ENCODE measurements around the gene ST7L.
A peak's percentile ranks its signal among the peaks of the same experiment; 100 is the strongest.

ST7L gene

GRCh38 chr1:112515311-112516009 is 103.5 kb downstream of the ST7L start:
- peak; percentile 76 for DNase-seq (ENCODE audit: low spot score)

- no peak for DNase-seq (ENCODE audit: low spot score)
Measured at GRCh38 chr1:112514901-112515300, 104.0 kb downstream of the ST7L start.

- DNase-seq (ENCODE audit: low spot score): no peak
Measured at GRCh38 chr1:112513112-112513870, 105.7 kb downstream of the ST7L start.

GRCh38 chr1:112511897-112512296 is 107.0 kb downstream of the ST7L start:
- no peak for DNase-seq (ENCODE audit: low spot score)

GRCh38 chr1:112510340-112510739 is 108.6 kb downstream of the ST7L start:
- DNase-seq (ENCODE audit: low spot score): no peak

- DNase-seq (ENCODE audit: low spot score): no peak
Measured at GRCh38 chr1:112509660-112510178, 109.2 kb downstream of the ST7L start.

GRCh38 chr1:112509005-112509659 is 109.8 kb downstream of the ST7L start:
- DNase-seq (ENCODE audit: low spot score): no peak

- DNase-seq (ENCODE audit: low spot score): no peak
Measured at GRCh38 chr1:112508278-112509004, 110.5 kb downstream of the ST7L start, which contains the start of gene WNT2B. Gene WNT2B, plus strand, starts transcription at chr1:112508965. Its CDS starts 298 bp downstream, at chr1:112509263.

GRCh38 chr1:112507921-112508277 is 111.0 kb downstream of the ST7L start:
- DNase-seq (ENCODE audit: low spot score): no peak

GRCh38 chr1:112507336-112507735 is 111.6 kb downstream of the ST7L start:
- no peak for DNase-seq (ENCODE audit: low spot score)

- DNase-seq (ENCODE audit: low spot score): no peak
Measured at GRCh38 chr1:112506731-112507130, 112.2 kb downstream of the ST7L start.

GRCh38 chr1:112506306-112506705 is 112.6 kb downstream of the ST7L start:
- DNase-seq (ENCODE audit: low spot score): no peak

GRCh38 chr1:112505878-112506277 is 113.1 kb downstream of the ST7L start:
- no peak for DNase-seq (ENCODE audit: low spot score)

GRCh38 chr1:112505400-112505785 is 113.5 kb downstream of the ST7L start:
- no peak for DNase-seq (ENCODE audit: low spot score)

- DNase-seq (ENCODE audit: low spot score): no peak
Measured at GRCh38 chr1:112504661-112505399, 114.1 kb downstream of the ST7L start.

GRCh38 chr1:112504001-112504660 is 114.8 kb downstream of the ST7L start:
- no peak for DNase-seq (ENCODE audit: low spot score)

GRCh38 chr1:112502826-112503225 is 116.1 kb downstream of the ST7L start:
- peak; percentile 44 for DNase-seq (ENCODE audit: low spot score)

GRCh38 chr1:112501810-112502641 is 116.9 kb downstream of the ST7L start:
- peak; percentile 71 for DNase-seq (ENCODE audit: low spot score)

GRCh38 chr1:112496290-112496689 is 122.7 kb downstream of the ST7L start:
- DNase-seq (ENCODE audit: low spot score): no peak

- DNase-seq (ENCODE audit: low spot score): no peak
Measured at GRCh38 chr1:112493351-112493750, 125.6 kb downstream of the ST7L start.

Measured in AG08395 (cell line).